ENCODE results near the gene TMEM100. TPM values are rescaled to one million over a fixed set of nuclear protein-coding genes. Genes with fewer than 3 reads are reported as not detected.

TMEM100 gene
- total and polyA plus RNA-seq, 7 donors = 2.5 to 25.0 (median 9.0) TPM

GRCh38 chr17:55768936-55769624 lies 46.4 kb upstream of the TMEM100 start:
- intact Hi-C loops (cut with DNase I) = loop anchor here (5.0 kb wide), 2 partner anchors 47 to 117 kb away; partner anchors contain the start of gene TMEM100
- Histone ChIP-seq H3K27me3 (no peaks in the 10 kb centered on the region), H3K36me3 (peaks cover 7 to 59% (median 24%) of the 10 kb centered on the region in 4 donors), H3K27ac (peak overlapping the region; percentile 25 to 63 (median 42)), H3K9me3 (no peaks in the 10 kb centered on the region), H3K4me1 (peaks cover 0 to 27% (median 26%) of the 10 kb centered on the region in 4 donors), H3K4me3 (no peak overlapping the region)
- DNase-seq = no peak
- no peak for TF ChIP-seq POLR2AphosphoS5 (IDR thresholded peaks at IDR 0.05)
- no peak for TF ChIP-seq POLR2A (IDR thresholded peaks at IDR 0.05)
- no peak for TF ChIP-seq EP300 (IDR thresholded peaks at IDR 0.05)
- no peak for TF ChIP-seq CTCF (IDR thresholded peaks at IDR 0.05)

- H3K27me3 ChIP-seq = no peaks in the 10 kb centered on the region
- WGBS, 2 donors = 94 to 97% methylated on average over 3 of the region's 3 CpGs
- H3K4me3 ChIP-seq = no peak overlapping the region
- TF ChIP-seq POLR2A (IDR thresholded peaks at IDR 0.05) (no peak), POLR2AphosphoS5 (IDR thresholded peaks at IDR 0.05) (no peak), EP300 (IDR thresholded peaks at IDR 0.05) (no peak), CTCF (IDR thresholded peaks at IDR 0.05) (no peak)
- peaks cover 0 to 24% (median 2%) of the 10 kb centered on the region in 4 donors for H3K36me3 ChIP-seq
- intact Hi-C loops (cut with DNase I) = loop anchor here (5.0 kb wide), 2 partner anchors 43 to 113 kb away; partner anchors contain the start of gene TMEM100
- H3K9me3 ChIP-seq = no peaks in the 10 kb centered on the region
- H3K27ac ChIP-seq = no peak overlapping the region
- H3K4me1 ChIP-seq = peaks cover 0 to 44% (median 35%) of the 10 kb centered on the region in 4 donors
- no peak for DNase-seq
These were observed 42.8 kb upstream of the TMEM100 start for GRCh38 chr17:55765472-55765871.

- H3K27ac ChIP-seq = peak overlapping the region in 2 of 4 donors; percentile 37 to 65
These were observed 41.9 kb upstream of the TMEM100 start for GRCh38 chr17:55764610-55765009.

GRCh38 chr17:55763856-55764255 lies 41.2 kb upstream of the TMEM100 start:
- intact Hi-C loops (cut with DNase I) = no loop called here
- H3K27ac ChIP-seq = peak overlapping the region; percentile 37 to 65 (median 42)
- no peaks in the 10 kb centered on the region for H3K9me3 ChIP-seq
- peaks cover 0 to 14% (median 2%) of the 10 kb centered on the region in 4 donors for H3K36me3 ChIP-seq
- TF ChIP-seq POLR2AphosphoS5 (IDR thresholded peaks at IDR 0.05) = peak in 3 of 4 donors; percentile 32 to 76 (median 37)
- no peak for TF ChIP-seq CTCF (IDR thresholded peaks at IDR 0.05)
- TF ChIP-seq EP300 (IDR thresholded peaks at IDR 0.05) = peak in 3 of 4 donors; percentile 28 to 94 (median 33)
- no peak for TF ChIP-seq POLR2A (IDR thresholded peaks at IDR 0.05)
- DNase-seq = no peak
- H3K4me3 ChIP-seq = no peak overlapping the region
- H3K4me1 ChIP-seq = peaks cover 0 to 47% (median 27%) of the 10 kb centered on the region in 4 donors
- no peaks in the 10 kb centered on the region for H3K27me3 ChIP-seq
- WGBS, 2 donors = 60 to 82% methylated on average over 6 of the region's 6 CpGs

More at GRCh38 chr17:55764610-55765009, 41.9 kb upstream of the TMEM100 start:
- WGBS, 2 donors = 95% methylated on average over 4 of the region's 4 CpGs
- peaks cover 0 to 19% (median 2%) of the 10 kb centered on the region in 4 donors for H3K36me3 ChIP-seq
- DNase-seq = no peak
- intact Hi-C loops (cut with DNase I) = loop anchor here (5.0 kb wide), 2 partner anchors 42 to 112 kb away; partner anchors contain the start of gene TMEM100
- no peak overlapping the region for H3K4me3 ChIP-seq
- H3K27me3 ChIP-seq = no peaks in the 10 kb centered on the region
- no peaks in the 10 kb centered on the region for H3K9me3 ChIP-seq
- peaks cover 0 to 48% (median 31%) of the 10 kb centered on the region in 4 donors for H3K4me1 ChIP-seq
- TF ChIP-seq POLR2A (IDR thresholded peaks at IDR 0.05) (no peak), POLR2AphosphoS5 (IDR thresholded peaks at IDR 0.05) (no peak), EP300 (IDR thresholded peaks at IDR 0.05) (no peak)

- intact Hi-C loops (cut with DNase I) = no loop called here
- Histone ChIP-seq H3K36me3 (no peaks in the 10 kb centered on the region), H3K27me3 (no peaks in the 10 kb centered on the region), H3K4me1 (peaks cover 0 to 45% (median 22%) of the 10 kb centered on the region in 4 donors), H3K27ac (no peak overlapping the region), H3K9me3 (no peaks in the 10 kb centered on the region), H3K4me3 (no peak overlapping the region)
- no peak for TF ChIP-seq CTCF (IDR thresholded peaks at IDR 0.05)
- no peak for TF ChIP-seq EP300 (IDR thresholded peaks at IDR 0.05)
- TF ChIP-seq POLR2AphosphoS5 (IDR thresholded peaks at IDR 0.05) = no peak
- no peak for TF ChIP-seq POLR2A (IDR thresholded peaks at IDR 0.05)
- no peak for DNase-seq
- WGBS, 2 donors = 87 to 88% methylated on average over 6 of the region's 6 CpGs
These were observed 39.6 kb upstream of the TMEM100 start for GRCh38 chr17:55762086-55762858.

All from sigmoid colon (tissue), 7 donors.